ENCODE results near the gene MRPL24. TPM values are rescaled to one million over a fixed set of nuclear protein-coding genes. Genes with fewer than 3 reads are reported as not detected.

Gene MRPL24
- total RNA-seq, 1 experiment from 2014 or later, result 115 TPM

DNA sequence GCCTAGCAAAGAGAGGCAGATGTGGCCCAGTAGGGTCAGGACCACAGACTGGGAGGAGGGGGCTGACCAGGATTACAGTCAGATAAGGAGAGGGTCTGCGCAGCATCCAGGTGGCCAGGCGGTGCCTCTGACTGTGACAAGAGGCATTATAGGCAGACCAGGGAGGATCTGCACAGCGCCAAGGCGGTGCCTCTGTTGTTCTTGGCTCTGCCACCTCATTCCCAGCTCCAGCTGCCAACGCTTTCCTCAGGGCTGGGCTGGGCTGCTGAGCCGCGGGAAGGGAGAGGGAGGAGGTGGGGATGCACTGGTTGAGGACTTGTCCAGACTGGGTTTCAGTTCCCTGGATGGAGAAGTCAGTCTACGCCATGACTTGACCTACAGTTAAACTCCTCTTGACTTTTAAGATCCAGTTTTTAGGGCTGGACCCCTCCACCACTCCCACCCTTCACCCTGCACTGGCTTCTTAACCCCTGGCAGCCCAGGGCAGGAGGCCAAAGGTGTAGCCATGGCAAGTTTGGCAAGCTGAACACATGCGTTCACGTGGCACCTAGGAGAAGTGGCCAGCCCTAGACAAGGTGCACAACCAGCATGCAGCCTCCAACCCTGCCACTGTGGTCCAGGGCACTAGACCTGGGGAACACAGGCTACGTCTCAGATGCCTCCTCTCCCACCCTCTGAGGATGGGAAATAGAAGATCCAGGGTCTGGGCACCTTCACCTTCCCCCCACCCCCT, 31.0 kb downstream of the MRPL24 start:
- DNase-seq (ENCODE audit: low spot score), result peak; percentile 85

GRCh38 chr1:156709031-156709430, 31.9 kb downstream of the MRPL24 start:
- no peak for DNase-seq (ENCODE audit: low spot score)

- no peak for DNase-seq (ENCODE audit: low spot score)
Measured at GRCh38 chr1:156708218-156708661, 32.6 kb downstream of the MRPL24 start.

DNA sequence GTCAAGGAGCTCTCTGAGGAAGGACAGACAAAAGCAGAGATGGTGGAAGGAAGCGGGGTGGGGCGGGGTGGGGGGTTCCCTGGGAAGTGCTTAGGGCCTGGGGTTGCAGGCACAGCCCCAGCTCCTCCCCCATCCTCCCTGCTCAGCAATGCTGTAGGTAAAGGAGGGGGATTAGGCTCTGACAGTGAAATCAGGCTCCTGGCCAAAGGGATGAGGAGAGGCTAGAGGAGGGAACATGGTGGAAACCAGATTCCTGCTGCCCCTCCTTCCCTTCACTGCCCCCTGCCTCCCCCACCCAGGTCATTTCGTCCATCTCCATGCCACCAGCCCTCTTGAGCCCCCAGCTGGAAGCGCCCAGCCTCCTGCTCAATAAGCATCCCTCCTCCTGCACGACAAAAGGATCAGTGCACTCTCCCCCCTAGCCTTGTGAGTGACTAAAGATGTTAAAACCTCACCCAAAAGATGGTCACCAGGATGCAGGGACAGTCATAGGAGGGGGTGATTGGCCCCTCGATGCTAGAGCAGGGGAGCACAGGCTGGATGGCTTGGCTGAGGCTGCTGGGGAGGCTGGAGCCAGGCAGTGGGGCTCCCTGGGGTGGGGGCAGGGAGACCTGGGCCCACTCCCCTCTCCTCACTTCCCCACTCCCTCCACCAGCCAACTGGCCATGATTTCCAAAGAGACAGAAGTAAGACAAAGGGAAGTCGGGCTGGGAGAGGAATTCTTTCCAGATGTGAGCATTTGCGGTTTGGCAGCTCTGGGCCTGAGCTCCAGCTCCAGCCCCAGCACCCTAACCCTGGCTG, 33.3 kb downstream of the MRPL24 start:
- no peak for DNase-seq (ENCODE audit: low spot score)

GRCh38 chr1:156706657-156707416, 34.1 kb downstream of the MRPL24 start:
- DNase-seq (ENCODE audit: low spot score), result peak; percentile 77

GRCh38 chr1:156705918-156706656, 34.8 kb downstream of the MRPL24 start:
- DNase-seq (ENCODE audit: low spot score), result peak; percentile 90

DNA sequence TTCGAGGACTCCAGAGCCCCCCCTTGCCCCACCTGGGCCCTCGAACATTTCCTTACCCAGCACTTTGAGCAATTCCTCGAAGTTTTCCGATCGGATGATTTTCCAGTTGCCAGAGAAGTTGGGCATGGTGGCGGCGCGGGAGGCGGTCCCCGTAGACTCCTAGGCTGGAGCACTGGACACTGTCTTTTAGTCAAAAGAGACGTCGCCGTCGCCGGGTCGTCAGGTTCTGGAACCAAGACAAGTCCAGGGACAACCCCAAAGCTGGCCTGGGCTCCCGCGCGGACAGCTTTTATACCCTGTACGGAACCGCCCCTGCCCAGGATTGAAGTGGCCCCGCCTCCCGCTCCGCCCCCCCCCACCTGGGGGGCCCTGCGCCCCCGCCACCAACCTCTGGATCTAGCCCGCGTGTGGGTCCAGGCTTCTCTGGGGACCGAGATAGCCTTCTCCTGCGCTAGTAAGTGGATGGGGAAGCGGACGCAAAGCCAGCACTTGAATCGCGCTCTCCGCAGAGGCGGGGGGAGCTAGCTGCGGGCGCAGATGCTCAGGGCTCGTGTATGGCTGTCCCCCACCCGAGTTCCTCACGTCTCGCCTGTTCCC, 35.5 kb downstream of the MRPL24 start, which contains the start of gene CRABP2:
Gene CRABP2, minus strand, starts transcription at position 263 of the 597 bp plus-strand sequence. Its CDS starts 137 bp downstream, at position 126.
- DNase-seq (ENCODE audit: low spot score), result peak; percentile 83

GRCh38 chr1:156704930-156705320, 36.0 kb downstream of the MRPL24 start:
- DNase-seq (ENCODE audit: low spot score), result peak; percentile 57

DNA sequence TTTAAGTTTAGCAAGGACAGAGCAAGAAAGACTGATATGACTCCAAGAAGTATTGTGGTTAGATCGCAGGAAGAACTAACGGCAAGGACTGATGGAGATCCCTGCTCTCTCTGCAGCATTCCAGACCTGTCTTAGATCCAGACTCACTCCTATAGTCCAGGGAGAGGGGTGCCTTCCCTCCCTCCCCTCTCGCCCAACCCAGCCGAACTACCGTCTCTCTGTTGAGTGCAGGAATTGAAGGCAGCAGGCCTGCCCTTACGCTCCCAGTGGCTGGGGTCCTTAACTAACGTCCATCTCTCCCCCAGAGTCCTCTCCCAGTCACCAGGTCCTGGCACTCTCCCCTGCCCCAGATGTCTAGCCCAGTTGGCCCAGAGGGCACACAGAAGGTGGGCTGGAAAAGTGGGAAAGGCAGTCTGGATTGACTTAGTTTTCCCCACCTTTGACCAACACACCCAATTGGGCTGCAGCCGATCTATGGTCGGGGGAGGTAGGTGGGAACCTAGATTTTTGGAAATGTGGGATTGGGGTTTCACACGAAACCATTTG, 36.6 kb downstream of the MRPL24 start:
- DNase-seq (ENCODE audit: low spot score), result no peak

DNA sequence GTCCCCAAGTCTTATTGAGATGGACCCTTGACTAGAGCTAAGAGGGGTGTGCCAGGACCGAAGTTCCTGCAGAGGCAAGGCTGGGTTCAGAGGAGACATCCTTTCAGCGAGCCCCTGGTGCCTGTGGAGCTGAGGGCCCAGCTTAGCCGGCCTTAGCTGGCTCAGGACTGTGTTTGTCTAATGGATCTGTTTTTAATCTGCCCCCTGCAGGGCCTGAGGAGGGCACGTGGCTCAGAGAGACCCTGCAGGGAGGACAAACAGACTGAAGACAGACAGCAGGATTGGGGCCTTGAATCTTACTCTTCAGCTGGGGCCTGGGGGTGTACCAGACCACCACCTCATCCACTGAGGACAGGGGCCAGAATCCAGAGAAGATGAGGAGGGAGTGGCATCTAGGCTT, 37.1 kb downstream of the MRPL24 start:
- DNase-seq (ENCODE audit: low spot score), result no peak

GRCh38 chr1:156703336-156703735, 37.6 kb downstream of the MRPL24 start:
- no peak for DNase-seq (ENCODE audit: low spot score)

GRCh38 chr1:156700736-156701531, 40.0 kb downstream of the MRPL24 start:
- DNase-seq (ENCODE audit: low spot score), result no peak

DNA sequence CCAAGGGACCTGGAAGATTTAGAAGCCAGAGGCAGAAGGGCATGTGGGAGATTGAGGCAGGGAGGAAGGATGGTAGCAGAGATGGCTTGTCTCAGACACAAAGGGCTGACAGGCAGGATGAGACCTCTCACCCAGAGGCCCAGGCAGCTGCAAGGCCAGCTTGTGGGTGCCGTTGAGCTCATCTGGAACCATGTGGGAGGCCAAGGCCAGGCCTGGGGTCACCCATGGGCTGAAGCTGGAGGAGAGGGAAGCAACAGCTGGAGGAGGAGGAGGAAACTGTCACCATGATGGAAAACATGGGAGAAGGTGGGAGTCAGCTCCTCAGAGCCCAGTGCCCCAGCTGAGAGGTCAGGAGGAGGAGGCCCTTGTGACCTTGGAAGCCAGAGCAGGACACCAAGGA, 41.9 kb downstream of the MRPL24 start:
- DNase-seq (ENCODE audit: low spot score), result no peak

- no peak for DNase-seq (ENCODE audit: low spot score)
Measured at GRCh38 chr1:156697481-156697880, 43.4 kb downstream of the MRPL24 start.

DNA sequence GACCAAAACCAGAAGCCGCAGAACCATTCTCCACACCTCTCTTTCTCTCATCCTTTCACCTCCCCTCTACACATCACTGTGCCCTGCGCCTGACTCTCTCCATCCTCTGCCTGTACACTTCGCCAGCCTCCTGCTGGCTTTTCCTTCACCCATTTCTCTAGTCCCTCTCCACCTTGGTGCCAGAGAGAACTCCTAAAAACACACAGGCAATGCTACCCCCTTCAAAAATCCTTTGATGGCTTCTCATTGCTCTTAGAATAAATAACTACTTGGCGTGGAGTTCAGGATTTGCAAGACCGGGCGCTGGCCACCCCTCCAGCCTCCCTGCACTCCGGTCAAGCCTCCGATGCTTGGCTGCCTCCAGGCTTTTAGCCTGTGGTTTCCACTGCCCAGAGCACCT, 44.1 kb downstream of the MRPL24 start:
- DNase-seq (ENCODE audit: low spot score), result no peak

DNA sequence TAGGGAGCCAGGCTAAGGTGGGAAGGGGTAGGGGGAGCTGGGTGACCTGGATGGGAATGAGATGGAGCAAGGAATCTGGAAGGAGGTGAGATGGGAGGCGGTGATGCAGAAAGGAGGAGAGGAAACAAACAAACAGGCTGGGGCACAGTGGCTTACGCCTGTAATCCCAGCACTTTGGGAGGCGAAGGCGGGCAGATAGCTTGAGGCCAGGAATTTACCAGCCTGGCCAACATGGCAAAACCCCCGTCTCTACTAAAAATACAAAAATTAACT, 46.3 kb downstream of the MRPL24 start:
- no peak for DNase-seq (ENCODE audit: low spot score)

DNA sequence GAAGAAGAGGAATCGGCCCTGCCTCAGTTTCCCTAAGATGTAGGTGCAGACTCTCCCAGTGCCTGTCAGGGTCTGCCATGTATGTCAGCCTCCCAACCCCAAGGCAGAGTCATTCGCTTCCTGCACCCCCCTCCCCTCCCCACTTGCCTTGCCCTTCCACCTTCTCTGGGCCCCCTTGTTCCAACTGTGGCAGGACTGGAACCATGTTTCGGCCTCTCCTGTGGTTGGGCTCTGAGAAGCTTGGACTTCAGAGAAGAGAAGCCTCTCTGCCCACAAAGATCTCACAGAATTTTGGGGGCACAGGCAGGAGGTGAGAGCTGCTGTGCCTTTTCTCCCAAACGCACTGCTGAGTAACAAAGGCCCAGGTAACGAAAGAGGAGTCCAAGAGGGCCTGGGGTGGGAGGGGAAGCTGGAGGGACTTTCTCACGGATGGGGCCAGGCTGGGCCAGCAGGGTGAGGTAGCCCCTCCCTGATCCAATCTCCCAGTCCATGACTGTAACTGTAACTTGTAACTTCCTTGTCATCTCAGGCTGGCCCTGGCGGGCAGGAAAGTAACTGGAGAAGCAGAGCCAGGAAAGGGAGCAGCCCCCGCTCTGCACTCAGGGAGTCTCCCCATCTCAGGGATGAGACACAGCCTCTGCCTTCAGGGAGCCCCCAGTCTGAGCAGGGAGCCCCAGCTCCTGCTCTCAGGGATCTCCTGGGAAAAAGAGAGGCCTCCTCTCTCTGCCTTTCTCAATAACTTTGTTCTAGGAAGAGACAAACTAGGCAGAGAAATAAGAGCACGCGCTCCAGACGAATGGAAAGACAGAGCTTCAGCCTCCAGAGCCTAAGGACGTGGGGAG, 46.8 kb downstream of the MRPL24 start:
- DNase-seq (ENCODE audit: low spot score), result peak; percentile 82

DNA sequence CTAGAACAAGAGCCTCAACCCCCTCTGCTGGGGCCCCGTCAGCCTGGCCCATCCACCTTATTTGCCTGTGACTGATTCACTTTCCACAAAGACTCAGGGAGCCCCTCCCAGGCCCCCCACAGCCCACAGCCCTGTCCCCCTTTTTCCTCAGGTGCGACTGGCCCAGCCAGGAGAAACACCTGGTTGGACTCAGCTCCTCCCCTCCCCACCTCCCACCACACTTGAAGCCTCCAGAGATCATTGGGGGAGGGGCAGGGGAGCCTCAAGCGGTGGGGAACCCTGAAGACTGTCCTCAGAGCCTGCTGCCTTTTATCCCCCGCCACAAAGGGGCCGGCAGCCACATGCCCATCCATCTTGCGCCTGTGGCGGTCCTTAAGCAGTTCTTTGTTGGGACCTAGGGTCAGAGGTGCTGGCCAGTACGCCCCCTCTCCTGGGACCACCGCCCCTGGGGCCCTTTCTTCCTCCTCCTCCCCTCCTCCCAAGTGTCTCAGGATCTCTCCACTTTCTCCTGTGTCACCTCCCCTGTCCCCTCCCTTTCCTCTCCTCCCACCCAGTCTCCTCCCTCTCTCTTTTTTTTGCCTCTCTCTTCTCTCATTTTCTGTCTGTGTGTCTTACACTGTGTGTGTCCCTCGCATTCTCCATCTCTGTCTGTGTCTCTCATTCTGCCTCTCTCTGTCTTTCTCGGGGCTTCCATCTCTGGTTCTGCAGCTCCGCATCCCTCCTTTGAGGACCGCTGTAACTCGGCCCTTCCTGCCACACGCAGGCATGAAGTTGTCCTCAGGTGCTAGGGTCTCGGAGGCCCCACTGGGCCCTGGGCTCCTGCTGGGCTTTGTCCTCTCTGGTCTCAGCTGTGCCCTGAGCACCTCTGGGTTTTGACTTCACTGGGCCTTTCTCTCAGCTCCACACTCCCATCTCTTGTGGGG, 47.7 kb downstream of the MRPL24 start:
- peak; percentile 97 for DNase-seq (ENCODE audit: low spot score)
